Stomach (tissue), 4 donors: ENCODE measurements around the gene SCFD2.
"Not testable (repeated sequence)": the region's sequence is repeated elsewhere in the genome, so short reads cannot be mapped to it uniquely, and the experiment has no call there.

Source experiments
- EP300 ChIP-seq: sonication (generic); formaldehyde crosslinking; IDR thresholded peaks from one replicate; pipeline ENCODE4 v1.6.1; 2017; ENCODE audit warnings: antibody characterized with exemption
- POLR2A ChIP-seq, 4 donors: fragments of 450-650 bp; IDR thresholded peaks; one replicate each; pipeline ENCODE4 v1.6.1; 2016; ENCODE audit warnings: antibody characterized with exemption in 4 of 4, control low read depth in 2 of 4, mild to moderate bottlenecking in 1 of 4, moderate library complexity in 1 of 4
- POLR2AphosphoS5 ChIP-seq, 3 donors: sonication (generic); formaldehyde crosslinking; IDR thresholded peaks; one replicate each; pipeline ENCODE4 v1.6.1; 2016; ENCODE audit warnings: antibody characterized with exemption in 3 of 3
- TF ChIP-seq, protein P1 (sequence below), 7 experiments: fragments of 450-650 bp in 4 of 7; fragments of 200-600 bp in 3 of 7; sonication (generic) in 3 of 7; IDR thresholded peaks; one replicate each; pipeline ENCODE4 v1.5.1; 2016 to 2019; ENCODE audit warnings: antibody characterized with exemption in 7 of 7, control low read depth in 2 of 7, mild to moderate bottlenecking in 1 of 7

GRCh38 chr4:53255986-53256385 lies 109.9 kb downstream of the SCFD2 start:
- TF ChIP-seq, protein P1, sequence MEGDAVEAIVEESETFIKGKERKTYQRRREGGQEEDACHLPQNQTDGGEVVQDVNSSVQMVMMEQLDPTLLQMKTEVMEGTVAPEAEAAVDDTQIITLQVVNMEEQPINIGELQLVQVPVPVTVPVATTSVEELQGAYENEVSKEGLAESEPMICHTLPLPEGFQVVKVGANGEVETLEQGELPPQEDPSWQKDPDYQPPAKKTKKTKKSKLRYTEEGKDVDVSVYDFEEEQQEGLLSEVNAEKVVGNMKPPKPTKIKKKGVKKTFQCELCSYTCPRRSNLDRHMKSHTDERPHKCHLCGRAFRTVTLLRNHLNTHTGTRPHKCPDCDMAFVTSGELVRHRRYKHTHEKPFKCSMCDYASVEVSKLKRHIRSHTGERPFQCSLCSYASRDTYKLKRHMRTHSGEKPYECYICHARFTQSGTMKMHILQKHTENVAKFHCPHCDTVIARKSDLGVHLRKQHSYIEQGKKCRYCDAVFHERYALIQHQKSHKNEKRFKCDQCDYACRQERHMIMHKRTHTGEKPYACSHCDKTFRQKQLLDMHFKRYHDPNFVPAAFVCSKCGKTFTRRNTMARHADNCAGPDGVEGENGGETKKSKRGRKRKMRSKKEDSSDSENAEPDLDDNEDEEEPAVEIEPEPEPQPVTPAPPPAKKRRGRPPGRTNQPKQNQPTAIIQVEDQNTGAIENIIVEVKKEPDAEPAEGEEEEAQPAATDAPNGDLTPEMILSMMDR (IDR thresholded peaks at IDR 0.05) = not testable (repeated sequence)
- TF ChIP-seq POLR2AphosphoS5 (IDR thresholded peaks at IDR 0.05); POLR2A (IDR thresholded peaks at IDR 0.05); EP300: not testable (repeated sequence)
